GM12872 (cell line): Measurements from ENCODE around the gene RIOK2.

Source experiments
- CTCF ChIP-seq: IDR thresholded peaks from 3 replicates; pipeline ENCODE4 v1.5.1; 2011; ENCODE audit warnings: low read depth, mild to moderate bottlenecking, low read length, moderate library complexity; ENCODE audit not compliant: insufficient read depth

Gene RIOK2

GRCh38 chr5:97134634-97135033, 48.4 kb downstream of the RIOK2 start:
- no peak for TF ChIP-seq CTCF

GRCh38 chr5:97133101-97133500, 49.9 kb downstream of the RIOK2 start:
- TF ChIP-seq CTCF, result no peak

- no peak for TF ChIP-seq CTCF
Measured at GRCh38 chr5:97131921-97132320, 51.1 kb downstream of the RIOK2 start.

GRCh38 chr5:97131139-97131710, 51.8 kb downstream of the RIOK2 start:
- no peak for TF ChIP-seq CTCF

GRCh38 chr5:97127727-97128126, 55.3 kb downstream of the RIOK2 start:
- no peak for TF ChIP-seq CTCF

- TF ChIP-seq CTCF, result no peak
Measured at GRCh38 chr5:97125125-97125683, 57.8 kb downstream of the RIOK2 start.

GRCh38 chr5:97124335-97124734, 58.7 kb downstream of the RIOK2 start:
- no peak for TF ChIP-seq CTCF
